Skeletal muscle cell (primary cell): Measurements from ENCODE around the gene WNT11.

Experiments
- DNase-seq: peaks from one replicate; pipeline ENCODE4 v3.0.0-alpha.2; 2010; ENCODE audit warnings: low read depth
- H3K4me3 ChIP-seq: 2 replicates; pipeline ENCODE4 v1.5.1; 2011; ENCODE audit warnings: low read depth, mild to moderate bottlenecking, control low read depth, low read length, moderate library complexity

The WNT11 gene

DNA sequence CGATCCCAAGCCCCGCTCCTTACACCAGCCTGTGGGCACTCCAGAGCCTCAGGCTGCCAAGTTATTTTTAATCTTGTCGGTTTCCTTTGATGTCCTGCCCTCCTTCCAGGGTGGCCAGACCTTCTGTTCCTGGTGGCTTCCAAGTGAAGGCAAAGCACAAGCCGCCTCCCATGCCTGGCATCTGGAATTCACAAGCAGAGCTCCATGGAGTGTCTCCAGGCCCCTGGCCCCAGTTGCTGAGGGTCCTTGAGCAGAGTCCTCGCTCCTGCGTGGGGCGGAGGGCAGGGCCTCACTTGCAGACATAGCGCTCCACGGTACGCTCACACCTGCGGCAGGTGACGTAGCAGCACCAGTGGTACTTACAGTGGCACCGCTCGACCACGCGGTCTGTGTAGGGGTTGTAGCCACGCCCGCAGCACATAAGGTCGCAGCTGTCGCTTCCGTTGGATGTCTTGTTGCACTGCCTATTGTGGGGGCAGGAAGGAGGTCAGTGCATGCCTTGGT is 19.5 kb downstream of the WNT11 start:
- DNase-seq = no peak
- no peak overlapping the region for H3K4me3 ChIP-seq

DNA sequence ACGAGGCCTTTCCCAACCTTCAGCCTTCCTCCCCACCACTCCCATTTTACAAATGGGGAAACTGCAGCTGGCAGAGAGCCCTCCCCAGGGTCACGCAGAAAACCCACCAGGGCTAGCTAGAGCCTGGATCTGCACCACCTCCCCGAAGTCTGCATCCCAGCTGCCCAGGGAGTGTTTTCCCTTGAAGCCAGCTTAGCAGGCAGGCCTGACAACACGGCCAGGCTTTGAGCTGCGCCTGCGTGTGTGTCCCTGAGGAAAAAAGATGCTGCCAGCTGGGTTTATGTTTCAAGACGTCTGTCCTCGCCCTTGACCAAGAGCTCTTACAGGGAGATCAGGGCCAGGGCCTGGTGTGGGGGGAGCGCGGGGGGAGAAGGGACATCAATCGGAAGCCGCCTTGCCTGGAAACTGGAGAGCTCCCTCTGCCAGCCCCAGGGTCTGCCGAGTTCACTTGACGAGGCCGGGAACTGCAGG is 20.3 kb downstream of the WNT11 start:
- DNase-seq = no peak
- no peak overlapping the region for H3K4me3 ChIP-seq

DNA sequence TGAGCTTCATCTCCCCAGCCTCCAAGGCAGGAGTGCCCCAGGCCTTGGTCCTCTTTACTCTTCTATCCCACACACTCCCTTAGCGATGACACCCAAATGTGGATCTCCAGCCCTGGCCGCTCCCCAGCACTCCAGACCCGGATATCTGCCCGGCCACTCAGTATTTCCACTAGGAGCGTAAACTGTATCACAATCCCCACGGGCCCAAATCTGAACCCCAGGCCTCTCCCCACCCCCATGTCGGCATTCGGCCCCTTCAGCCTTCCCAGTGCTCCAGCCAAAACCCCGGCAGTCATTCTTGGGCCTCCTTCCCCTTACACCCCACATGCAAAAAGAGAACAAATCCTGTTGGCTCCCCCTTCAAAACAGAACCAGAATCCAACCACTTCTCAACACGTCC is 20.8 kb downstream of the WNT11 start:
- H3K4me3 ChIP-seq = no peak overlapping the region
- DNase-seq = no peak

DNA sequence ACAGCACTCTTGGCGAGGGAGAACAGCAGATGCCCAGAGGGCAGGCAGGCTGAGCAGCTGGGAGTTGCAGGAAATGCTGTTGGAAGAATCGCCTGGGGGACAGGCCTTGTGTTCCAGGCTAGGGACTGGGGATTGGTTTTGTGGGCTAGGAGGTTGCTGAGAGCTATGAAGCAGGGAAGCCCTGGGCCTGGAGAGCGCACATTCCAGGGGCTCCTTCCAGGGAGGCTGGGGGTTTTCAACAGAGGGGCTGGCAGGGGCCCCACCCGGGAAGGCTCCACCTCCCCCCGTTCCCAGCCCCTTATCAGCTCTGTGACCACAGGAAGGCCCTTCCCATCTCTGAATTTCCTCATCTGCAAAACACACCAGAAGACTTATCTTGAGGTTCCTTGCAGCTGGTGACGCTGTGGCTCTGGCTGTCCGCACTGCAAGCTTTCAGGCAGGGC is 21.7 kb downstream of the WNT11 start:
- no peak for DNase-seq
- H3K4me3 ChIP-seq = no peak overlapping the region

DNA sequence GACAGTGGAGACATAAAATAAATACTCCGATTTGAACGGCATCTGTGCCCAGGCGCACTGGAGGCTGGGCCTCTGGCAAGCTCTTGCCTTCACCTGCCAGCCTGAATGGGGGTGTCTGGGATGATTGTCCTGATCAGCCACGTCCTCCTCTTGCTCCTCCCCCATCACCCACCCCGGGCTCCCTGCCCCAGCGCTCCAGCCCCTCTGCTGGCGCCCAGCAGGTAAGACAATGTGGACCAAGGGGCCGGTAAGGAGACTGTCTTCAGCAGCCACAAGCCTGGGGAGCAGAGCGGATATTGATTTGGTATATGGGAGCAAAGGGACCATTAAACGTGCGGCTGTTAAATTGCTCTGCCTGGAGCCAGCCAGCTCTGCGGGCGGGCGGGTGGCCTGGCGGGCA is 24.9 kb downstream of the WNT11 start:
- no peak overlapping the region for H3K4me3 ChIP-seq
- no peak for DNase-seq

DNA sequence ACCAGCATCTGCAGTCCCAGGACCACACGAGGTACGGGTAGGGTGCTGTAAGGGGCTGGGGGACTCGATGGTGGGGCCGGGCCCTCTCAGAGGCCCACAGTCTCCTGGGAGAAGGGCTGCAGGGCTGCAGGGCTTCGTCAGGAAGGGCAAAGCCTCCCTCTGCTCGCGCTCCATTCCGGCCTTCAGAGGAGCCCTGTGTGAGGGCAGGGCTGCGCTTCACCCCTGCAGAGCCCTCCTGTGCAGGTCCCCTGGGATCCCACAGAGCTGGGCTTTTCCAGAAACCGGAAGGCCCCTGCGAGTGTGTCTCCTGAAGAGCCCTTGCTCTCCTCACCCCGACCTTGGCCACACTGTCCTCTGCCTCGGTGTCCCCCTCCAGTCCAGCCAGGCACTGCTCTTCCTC is 27.2 kb downstream of the WNT11 start:
- no peak overlapping the region for H3K4me3 ChIP-seq
- DNase-seq = no peak

DNA sequence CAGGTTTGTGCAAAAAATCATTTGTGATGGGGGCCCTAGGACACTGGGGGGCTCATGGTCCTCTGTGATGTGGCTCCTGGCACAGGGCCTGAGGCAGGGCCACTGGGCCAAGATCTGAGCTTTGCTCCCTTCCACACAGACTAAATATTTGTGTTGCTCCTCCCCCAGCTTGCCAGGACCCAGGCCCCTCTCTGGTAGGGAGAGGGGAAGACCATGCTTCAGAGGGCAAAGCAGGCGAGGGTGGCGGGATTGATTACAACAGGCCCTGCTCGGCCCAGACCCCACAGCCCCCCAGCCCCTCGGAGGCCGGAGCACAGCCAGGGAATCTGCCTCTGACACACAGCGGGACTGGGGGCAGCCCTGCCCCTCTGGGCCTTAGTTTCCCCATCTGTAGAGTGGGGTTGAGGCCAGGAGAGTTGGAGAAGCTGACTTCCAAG is 29.0 kb downstream of the WNT11 start:
- DNase-seq = no peak

DNA sequence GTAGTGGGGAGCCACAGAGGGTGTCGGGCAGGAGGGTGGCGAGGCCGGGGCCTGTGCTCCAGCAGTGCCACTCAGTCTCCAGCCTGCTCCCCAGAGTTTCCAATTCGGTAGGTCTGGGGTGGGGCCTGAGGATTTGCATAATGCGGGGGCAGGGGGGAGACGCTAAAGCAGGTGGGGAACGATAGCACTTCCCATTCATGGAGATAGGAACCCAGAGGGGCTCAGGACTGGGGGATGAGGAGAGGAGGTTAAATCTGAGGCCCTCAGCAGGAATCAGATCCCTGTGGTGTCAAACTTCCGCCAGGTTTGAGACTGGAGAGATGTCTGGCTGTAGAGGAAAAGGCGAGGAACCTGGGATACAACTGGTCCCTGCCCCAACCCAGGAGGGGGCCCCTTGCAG is 29.8 kb downstream of the WNT11 start:
- no peak for DNase-seq
- no peak overlapping the region for H3K4me3 ChIP-seq

More for the DNA sequence above, 29.0 kb downstream of the WNT11 start:
- H3K4me3 ChIP-seq = no peak overlapping the region

DNA sequence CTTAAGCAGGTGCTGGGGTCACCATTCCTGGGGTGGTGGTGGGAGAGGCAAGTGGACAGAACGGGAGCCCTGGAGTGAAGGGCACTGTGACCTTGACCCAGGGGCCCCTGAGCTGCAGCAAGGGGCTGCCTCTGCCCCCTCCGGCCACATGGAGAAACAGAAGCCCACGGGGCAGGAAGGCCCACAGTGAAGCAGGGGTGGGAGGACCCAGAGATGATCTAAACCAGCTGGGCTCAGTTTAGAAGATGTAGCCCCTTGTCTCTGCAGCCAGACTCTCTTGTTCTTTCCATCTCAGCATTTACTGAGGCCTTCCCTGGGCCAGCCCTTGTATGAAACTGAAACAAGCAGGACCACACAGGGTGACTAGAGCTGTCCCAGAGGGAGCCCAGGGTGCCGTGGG is 30.5 kb downstream of the WNT11 start:
- no peak overlapping the region for H3K4me3 ChIP-seq

DNA sequence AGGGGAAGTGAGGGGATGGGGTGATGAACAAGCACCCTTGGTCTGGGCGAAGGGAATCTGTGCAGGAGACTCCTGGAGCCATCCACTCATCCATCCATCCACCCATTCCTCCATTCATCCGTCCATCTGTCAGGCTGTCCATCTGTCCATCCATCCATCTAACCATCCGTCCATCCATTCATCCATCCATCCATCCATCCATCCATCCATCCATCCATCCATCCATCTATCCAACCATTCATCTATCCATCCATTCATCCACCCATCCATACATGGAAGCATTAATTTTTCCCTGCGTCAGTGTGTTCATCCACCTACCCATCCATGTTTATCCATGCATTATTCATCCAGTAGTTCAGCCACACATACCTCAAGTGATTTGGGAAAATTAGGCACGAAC is 32.0 kb downstream of the WNT11 start:
- DNase-seq = no peak
- H3K4me3 ChIP-seq = no peak overlapping the region

More for the DNA sequence above, 30.5 kb downstream of the WNT11 start:
- no peak for DNase-seq

DNA sequence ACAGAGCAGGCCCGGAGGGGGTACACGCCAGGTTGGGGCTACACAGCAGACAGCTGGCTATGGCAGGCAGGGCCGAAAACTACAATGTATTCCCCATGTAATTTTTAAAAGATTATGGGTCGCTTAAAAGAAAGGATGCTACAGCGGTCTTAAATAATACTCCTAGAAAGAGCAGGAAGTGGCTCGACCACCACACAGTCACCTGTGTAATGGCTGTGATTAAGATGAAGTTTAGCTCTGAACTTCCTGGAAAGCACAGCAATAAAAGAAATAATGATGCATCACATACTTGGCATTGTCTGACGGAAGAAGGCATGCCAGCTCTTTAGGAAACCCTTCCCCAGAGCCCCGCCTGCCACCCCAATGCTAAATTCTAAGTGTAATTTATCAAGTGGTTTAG is 32.6 kb downstream of the WNT11 start:
- DNase-seq = no peak
- H3K4me3 ChIP-seq = no peak overlapping the region

DNA sequence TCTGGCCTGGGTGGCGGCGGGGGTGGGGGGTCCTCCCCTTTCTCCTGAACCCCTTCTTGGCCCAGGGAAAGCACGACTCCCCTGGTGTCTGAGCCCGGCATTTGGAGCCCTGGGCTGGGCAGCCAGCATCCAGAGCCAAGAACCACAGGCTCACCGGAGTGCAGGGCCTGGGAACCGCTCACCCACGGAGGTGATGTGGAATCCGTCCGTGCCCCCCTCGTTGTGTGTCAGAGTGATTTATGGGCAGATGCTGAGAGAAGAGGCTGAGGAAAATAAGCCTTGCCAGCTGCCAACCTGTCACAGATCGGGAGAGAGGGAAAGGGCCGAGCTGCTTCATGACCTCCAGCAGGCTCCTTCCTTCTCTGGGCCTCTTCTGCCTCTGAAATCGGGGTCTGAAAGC is 33.7 kb downstream of the WNT11 start:
- H3K4me3 ChIP-seq = no peak overlapping the region
- no peak for DNase-seq

DNA sequence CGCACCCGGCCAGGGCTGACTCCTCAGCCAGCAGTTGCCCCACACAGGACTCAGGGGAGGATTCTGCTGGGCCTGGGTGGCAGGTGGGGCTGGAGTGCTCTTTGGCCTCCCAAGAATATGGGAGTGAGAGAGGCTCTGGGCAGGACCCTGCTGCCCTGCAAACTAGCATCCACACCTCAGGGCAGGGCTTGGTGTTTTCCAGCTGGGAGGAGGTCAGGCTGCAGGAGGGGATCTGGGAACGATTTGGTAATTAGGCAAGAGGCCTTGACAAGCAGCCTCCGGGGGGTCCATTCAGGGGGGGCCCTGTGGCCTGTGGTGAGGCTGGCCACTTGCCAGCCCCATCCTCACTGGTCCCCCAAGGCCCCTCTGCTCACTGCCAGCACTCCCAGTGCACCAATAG is 35.8 kb downstream of the WNT11 start:
- DNase-seq = no peak
- no peak overlapping the region for H3K4me3 ChIP-seq

DNA sequence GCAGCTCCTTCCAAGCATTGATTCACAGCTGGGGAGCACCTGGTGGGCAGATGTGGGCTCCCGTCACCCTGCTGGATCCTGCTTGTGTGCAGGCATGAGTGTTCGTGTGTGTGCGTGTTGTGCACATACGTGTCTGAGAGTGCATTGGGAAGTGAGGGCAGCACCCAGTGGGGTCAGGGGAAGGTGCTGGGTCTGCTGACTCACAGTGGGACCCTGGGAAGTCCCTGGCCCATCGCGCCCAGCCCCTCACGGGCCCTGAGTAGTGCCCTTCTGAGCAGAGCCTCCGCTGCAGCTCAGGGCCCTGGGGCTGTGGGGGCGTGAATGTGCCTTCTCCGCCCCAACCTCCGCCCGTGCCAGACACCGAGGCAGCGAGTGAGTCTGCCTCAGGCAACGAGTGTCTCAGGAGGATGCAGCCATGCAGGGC is 36.8 kb downstream of the WNT11 start:
- no peak for DNase-seq
- no peak overlapping the region for H3K4me3 ChIP-seq

DNA sequence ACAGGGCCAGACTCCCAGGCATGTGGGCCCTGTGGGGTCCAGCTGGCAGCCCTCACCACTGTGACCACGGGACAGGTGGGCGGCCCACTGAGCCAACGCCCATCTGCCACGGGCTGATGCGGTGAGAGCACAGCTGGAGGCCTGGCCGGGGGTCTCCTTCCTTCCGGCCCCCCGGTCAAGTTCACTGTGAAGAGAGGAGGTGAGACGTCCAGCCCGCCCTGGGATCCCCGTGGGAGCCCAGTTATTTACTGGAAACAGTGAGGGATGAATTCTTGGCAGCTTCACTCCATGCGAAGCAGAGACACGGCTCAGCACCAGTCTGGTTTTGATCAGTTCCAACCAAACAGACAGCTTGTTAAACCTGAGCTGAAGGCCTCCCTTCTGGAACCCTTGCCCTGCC is 38.7 kb downstream of the WNT11 start:
- no peak overlapping the region for H3K4me3 ChIP-seq
- DNase-seq = no peak

DNA sequence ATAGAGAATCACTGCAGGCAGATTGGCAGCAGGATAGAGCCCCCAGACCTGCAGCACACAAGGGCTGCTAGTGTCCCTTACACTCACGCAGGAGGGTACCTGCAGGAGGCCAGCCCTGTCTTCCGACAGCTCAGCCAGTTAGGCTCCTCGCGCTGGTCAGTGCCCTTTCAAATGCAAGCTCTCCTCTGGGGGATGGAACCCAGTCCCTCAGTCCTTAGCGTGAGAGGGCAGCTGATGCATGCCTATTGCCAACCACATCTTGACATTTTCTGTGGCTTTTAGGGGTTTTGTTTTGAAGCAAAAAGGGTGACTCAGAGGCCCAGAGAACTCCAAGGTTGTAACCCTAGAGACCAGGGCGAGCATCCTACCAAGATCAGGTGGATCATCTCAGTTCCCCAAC is 40.0 kb downstream of the WNT11 start:
- DNase-seq = no peak
- no peak overlapping the region for H3K4me3 ChIP-seq

DNA sequence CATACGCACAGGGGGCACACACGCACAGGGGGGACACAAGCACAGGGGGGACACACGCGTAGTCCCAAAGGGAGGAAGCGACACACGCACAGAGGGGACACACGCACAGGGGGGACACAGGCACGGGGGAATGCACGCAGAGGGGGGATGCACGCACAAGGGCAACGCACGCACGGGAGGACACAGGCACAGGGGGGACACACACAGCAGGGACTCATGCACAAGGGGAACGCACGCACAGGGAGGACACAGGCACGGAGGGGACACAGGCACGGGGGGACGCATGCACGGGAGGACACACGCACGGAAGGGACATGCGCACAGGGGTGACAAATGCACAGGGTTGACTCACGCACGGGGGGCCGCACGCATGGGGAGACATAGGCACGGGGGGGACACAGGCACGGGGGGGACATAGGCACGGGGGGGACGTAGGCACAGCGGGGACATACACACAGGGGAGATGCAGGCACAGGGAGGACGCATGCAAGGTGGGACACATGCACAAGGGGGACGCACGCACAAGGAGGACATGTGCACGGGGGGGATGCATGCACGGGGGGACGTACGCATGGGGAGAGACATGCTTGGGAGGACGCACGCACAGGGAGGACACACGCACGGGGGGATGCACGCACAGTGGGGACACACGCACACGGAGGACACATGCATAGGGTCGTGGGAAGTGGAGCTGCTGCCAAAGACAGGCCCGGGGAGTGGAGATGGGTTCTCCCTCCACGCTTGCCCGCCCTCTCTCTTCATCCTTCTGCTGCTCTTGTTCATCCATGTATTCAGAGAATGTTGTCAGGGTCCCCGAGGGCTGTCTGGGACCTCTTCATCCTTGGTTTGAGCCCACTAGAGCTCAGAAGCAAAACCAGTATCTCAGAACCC is 41.2 kb downstream of the WNT11 start:
- DNase-seq = no peak
- no peak overlapping the region for H3K4me3 ChIP-seq

DNA sequence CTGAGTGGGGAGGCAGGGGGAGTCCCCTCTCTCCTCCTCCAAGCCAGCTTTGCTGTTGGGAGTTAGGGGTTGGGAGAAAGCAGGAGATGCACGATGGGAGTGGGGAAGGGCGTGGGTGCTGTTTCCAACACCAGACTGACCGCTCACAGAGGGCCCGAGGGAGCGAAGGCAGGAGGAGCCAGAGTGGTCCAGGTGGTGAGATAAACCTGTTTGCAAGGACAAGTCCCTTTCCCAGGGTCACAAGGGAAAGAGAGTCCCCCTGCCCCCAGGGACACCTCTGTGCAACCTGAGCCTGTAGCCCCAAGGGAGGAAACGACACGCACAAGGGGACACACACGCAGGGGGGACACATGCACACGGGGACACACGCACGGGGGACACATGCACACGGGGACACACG is 42.2 kb downstream of the WNT11 start:
- H3K4me3 ChIP-seq = no peak overlapping the region
- no peak for DNase-seq

DNA sequence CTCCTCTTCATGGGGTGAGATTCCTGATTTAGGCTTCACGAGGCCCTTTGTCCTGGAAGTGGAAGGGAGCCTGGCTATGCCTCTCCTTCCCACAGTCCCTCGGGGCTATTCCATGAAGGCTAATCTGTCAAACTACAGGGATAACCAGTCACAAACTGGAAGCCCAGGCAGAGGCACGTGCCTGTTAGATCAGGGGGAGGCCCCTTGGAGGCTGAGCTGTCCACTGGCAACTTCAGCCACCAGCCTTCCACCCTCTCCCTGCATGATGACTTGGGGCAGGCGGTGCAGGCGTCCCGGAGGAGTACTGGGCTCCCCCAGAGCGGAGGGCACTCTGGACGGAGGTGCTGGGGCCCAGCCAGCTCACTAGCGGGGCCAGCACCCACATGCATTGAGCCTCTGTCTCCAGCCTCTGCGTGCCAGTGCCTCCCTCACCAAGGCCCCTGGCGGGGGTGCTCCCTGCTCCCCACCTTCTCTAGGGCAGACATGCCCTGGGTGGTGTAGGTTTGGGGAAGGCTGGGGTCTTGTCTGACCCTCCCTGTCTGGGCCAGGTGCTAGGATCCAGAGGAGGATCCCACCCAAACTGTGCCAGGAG is 42.9 kb downstream of the WNT11 start:
- no peak for DNase-seq
- no peak overlapping the region for H3K4me3 ChIP-seq

DNA sequence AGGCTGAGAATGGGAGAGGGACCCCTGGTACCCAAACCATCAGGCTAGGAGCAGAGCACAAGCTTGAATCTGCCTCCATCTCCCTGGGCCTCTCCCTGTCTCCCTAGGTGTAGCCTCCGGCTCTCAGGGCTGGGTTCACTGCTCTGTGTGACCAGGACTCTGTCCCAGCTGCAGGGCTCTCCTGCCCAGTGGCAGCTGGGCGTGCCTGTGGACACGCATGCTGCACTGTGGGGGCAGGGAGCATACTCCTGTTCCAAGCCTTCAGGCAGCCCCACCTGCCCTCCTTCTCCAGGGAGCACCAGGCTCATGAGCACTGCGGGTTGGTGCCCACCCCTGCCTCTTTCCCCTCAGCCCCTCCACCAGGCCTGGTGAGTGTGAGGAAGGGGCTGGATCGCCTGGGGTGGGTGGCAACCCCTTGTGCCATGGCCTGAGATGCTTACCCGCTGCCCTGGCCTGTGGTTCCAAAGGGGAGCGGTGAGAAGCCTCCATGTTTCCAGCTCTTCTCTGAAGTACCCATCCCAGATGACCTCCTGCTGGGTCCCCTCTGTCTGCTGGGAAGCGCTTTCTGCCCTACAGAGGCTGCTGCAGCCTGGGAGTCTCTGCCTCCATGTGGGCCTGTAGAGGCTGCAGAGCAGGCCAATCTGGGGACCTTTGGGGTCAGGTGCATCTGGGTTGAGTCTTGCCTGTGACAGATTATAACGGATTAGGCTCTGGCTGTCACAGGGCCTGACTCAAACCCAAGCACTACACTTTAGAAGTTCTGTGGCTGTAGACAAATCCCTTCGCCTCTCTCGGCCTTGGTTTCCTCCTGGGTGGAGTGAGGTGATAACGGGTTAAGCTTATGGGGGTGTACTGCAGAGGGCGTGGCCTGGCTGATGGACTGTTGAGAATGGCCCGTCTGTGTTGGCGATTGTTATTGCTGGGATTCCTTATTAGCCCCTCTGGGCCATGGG is 43.7 kb downstream of the WNT11 start:
- DNase-seq = no peak
- H3K4me3 ChIP-seq = no peak overlapping the region
